ENCODE measurements around the gene ABCB8. TPM values are rescaled to one million over a fixed set of nuclear protein-coding genes. Genes with fewer than 3 reads are reported as not detected.

Gene ABCB8
- total and polyA plus RNA-seq, 9 of the 15 experiments (the other 6 are each of a cell fraction or from before 2014, with no cell fraction given), result 7.6 to 106 (median 36.3) TPM

DNA sequence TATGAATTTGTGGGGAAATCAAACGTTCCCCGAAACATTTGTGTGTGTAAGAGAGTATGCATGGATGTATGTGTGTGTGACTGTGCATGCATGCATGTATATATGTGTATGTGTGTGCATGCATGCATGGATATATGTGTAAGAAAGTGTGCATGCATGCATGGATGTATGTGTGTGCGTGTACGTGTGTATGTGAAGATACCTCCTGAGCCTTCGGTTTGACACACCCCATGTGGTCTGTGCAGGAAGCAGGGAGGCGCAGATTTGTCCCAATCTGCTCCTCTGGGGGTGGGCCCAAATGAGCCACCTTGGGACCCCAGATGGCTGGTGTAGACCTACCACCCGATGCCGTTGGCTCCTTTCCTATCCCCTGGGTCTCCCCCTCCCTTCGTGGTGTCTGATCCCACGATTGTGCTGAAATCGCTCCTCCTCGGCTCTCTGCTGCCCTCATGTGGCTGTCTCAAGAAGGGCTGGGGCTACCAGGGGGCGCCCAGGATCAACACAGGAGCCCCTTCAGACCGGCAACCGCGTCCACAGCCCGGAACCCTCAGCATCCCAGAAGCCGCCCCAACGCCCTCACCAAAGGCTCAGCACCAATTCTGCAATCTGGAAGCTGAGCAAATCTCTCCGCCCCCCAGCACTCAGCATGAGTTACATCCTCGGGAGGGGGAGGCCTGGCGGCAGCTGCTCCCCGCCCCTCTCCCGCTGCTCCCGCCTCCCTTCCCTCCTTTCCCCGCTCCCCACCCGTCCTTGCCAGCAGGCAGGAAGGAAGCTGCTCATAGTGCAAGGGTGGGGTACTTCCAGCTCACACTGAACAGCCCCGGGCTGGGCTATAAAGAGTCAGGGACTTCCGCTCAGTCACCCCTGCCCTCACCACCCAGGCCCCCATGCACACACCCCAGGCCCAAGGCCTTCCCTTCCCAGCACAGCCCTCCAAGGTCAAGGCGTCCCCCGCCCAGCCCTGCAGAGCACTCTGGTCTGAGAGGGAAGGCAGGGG, 39.7 kb upstream of the ABCB8 start (continued):
- TF ChIP-seq CBFA2T3 (IDR thresholded peaks at IDR 0.05) (no peak), MYC (IDR thresholded peaks at IDR 0.05; ENCODE audit: low read depth, low read length) (peak; percentile 53; the same call in 1 of the 2 replicates), MYC (CRISPR knock-in tag; IDR thresholded peaks at IDR 0.05; ENCODE audit: borderline replicate concordance, low read depth) (no peak), ZC3H4 (CRISPR knock-in tag; IDR thresholded peaks at IDR 0.05; ENCODE audit: borderline replicate concordance) (no peak), ILK (tag; IDR thresholded peaks at IDR 0.05; ENCODE audit: borderline replicate concordance, low read depth) (no peak), NRF1 (conservative IDR thresholded peaks at IDR 0.05 in 1 of 2, IDR thresholded peaks at IDR 0.05 in 1 of 2) (no peak), U2AF1 (optimal IDR thresholded peaks at IDR 0.05; ENCODE audit: low read depth, low read length) (no peak), ZNF184 (CRISPR knock-in tag; IDR thresholded peaks at IDR 0.05) (no peak), ZNF143 (CRISPR knock-in tag; IDR thresholded peaks at IDR 0.05) (no peak), ARNT (IDR thresholded peaks at IDR 0.05) (no peak), SNIP1 (IDR thresholded peaks at IDR 0.05; ENCODE audit: low read depth) (no peak), SMAD2 (IDR thresholded peaks at IDR 0.05; ENCODE audit: low read depth, low read length) (no peak), HDAC1 (IDR thresholded peaks at IDR 0.05) (0 out of 4 replicates have a peak, but pooled peaks of 1 of the 2 experiments have one; percentile 26), TEAD1 (CRISPR knock-in tag; IDR thresholded peaks at IDR 0.05) (no peak)
- TF ChIP-seq, protein P1, sequence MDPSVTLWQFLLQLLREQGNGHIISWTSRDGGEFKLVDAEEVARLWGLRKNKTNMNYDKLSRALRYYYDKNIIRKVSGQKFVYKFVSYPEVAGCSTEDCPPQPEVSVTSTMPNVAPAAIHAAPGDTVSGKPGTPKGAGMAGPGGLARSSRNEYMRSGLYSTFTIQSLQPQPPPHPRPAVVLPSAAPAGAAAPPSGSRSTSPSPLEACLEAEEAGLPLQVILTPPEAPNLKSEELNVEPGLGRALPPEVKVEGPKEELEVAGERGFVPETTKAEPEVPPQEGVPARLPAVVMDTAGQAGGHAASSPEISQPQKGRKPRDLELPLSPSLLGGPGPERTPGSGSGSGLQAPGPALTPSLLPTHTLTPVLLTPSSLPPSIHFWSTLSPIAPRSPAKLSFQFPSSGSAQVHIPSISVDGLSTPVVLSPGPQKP (CRISPR knock-in tag; IDR thresholded peaks at IDR 0.05), result no peak
- TF ChIP-seq, protein P2, sequence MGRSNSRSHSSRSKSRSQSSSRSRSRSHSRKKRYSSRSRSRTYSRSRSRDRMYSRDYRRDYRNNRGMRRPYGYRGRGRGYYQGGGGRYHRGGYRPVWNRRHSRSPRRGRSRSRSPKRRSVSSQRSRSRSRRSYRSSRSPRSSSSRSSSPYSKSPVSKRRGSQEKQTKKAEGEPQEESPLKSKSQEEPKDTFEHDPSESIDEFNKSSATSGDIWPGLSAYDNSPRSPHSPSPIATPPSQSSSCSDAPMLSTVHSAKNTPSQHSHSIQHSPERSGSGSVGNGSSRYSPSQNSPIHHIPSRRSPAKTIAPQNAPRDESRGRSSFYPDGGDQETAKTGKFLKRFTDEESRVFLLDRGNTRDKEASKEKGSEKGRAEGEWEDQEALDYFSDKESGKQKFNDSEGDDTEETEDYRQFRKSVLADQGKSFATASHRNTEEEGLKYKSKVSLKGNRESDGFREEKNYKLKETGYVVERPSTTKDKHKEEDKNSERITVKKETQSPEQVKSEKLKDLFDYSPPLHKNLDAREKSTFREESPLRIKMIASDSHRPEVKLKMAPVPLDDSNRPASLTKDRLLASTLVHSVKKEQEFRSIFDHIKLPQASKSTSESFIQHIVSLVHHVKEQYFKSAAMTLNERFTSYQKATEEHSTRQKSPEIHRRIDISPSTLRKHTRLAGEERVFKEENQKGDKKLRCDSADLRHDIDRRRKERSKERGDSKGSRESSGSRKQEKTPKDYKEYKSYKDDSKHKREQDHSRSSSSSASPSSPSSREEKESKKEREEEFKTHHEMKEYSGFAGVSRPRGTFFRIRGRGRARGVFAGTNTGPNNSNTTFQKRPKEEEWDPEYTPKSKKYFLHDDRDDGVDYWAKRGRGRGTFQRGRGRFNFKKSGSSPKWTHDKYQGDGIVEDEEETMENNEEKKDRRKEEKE (IDR thresholded peaks at IDR 0.05; ENCODE audit: borderline replicate concordance in 1 of 2, control insufficient read depth in 1 of 2, low read depth in 2 of 2, low read length in 1 of 2), result no peak
- TF ChIP-seq, protein P3, sequence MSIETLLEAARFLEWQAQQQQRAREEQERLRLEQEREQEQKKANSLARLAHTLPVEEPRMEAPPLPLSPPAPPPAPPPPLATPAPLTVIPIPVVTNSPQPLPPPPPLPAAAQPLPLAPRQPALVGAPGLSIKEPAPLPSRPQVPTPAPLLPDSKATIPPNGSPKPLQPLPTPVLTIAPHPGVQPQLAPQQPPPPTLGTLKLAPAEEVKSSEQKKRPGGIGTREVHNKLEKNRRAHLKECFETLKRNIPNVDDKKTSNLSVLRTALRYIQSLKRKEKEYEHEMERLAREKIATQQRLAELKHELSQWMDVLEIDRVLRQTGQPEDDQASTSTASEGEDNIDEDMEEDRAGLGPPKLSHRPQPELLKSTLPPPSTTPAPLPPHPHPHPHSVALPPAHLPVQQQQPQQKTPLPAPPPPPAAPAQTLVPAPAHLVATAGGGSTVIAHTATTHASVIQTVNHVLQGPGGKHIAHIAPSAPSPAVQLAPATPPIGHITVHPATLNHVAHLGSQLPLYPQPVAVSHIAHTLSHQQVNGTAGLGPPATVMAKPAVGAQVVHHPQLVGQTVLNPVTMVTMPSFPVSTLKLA (conservative IDR thresholded peaks at IDR 0.05), result peak in 1 of 2 experiments; percentile 35; a peak in 1 of 4 replicates
- TF ChIP-seq, protein P4, sequence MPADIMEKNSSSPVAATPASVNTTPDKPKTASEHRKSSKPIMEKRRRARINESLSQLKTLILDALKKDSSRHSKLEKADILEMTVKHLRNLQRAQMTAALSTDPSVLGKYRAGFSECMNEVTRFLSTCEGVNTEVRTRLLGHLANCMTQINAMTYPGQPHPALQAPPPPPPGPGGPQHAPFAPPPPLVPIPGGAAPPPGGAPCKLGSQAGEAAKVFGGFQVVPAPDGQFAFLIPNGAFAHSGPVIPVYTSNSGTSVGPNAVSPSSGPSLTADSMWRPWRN (IDR thresholded peaks at IDR 0.05; ENCODE audit: low read depth), result no peak

All from K562 (cell line).